GM21717 (cell line): Measurements from ENCODE around the gene NINJ2.

Source experiments
- ATAC-seq: cut with Tn5 transposase; IDR thresholded peaks from one replicate; pipeline ENCODE4 v1.9.1; 2021; ENCODE audit warnings: mild to moderate bottlenecking, moderate library complexity; ENCODE audit not compliant: unreplicated experiment

Gene NINJ2

GRCh38 chr12:536751-537245, 126.4 kb downstream of the NINJ2 start:
- no peak for ATAC-seq

DNA sequence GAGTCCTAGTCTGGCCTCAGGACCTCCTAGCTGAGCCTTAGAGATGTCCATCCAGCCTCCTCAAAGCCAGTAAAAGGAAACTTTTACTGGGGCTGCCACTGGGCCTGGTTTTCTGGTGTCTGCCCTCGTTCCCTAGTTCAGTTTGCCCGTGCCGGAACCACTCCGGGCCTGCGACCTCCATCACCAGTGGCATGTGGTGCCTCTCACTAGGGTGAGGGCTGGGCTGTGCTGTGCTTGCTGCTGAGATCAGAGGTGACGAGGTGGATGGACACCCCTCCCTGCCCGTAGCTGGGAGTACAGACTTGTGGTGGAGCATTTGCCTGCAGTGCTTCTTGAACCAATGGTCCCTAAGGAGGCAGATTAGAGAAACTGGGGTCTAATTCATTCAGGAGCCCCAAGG, 127.8 kb downstream of the NINJ2 start:
- no peak for ATAC-seq

GRCh38 chr12:534216-534615, 129.0 kb downstream of the NINJ2 start:
- ATAC-seq = no peak

DNA sequence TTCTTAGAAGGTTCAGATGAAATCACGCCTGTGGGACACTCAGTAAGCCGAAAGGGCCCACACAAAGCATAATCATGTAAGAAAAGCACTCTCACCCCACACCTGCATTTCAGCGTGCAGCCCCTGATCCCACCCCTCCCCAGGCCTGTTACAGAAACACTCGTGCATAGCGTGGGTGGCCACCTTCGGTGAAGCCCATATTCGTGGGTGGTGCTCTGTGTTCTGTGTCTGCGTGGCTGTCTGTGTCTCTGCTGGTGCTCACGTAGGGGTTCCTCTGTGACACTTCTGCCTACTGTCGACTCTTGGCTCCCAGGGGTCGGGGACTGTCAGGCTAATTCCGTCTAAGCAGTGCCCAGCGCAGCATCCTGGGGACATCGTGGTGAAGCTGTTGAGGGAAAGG, 129.5 kb downstream of the NINJ2 start:
- no peak for ATAC-seq

- ATAC-seq = no peak
These were observed 130.2 kb downstream of the NINJ2 start for GRCh38 chr12:532908-533565.

GRCh38 chr12:531951-532585, 131.2 kb downstream of the NINJ2 start:
- ATAC-seq = no peak

GRCh38 chr12:530821-531220, 132.4 kb downstream of the NINJ2 start:
- ATAC-seq = no peak

DNA sequence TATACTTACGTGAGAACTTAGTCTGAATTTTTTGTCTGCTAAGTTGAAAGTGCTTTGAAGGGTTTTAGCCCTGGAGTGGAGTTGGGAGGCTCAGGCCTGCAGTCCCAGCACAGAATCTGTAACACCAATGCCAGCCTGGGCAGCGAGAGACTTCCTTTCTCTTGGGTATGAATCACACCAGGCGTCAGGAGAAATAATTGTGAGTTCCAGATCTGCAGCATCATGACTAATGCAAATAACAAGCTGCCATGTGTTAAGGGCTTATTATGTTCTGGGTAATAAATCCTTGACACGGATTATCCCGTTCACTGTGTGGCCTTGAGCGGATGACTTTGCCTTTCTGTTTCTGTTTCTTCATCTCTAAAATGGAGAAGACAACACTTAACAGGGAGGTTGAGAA, 132.9 kb downstream of the NINJ2 start:
- ATAC-seq = no peak

DNA sequence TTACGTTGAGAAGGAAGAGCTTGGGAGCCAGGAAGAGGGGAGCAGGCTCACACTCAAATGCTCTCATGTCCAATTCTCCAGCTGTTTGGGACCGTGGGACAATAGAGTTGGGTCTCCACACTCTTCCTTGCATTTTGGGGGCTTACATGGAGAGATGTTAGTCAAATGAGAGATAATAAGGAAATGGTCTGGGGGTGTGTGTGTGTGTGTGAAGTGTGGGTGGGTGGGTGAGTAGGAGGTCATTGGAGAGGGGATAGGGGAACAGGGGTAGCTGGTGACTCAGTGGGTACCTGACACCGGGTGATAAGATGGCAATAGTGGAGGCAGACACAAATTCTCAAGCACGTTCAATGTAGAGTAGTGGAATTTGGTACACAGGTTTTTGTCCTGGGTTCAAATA, 135.5 kb downstream of the NINJ2 start:
- ATAC-seq = no peak

DNA sequence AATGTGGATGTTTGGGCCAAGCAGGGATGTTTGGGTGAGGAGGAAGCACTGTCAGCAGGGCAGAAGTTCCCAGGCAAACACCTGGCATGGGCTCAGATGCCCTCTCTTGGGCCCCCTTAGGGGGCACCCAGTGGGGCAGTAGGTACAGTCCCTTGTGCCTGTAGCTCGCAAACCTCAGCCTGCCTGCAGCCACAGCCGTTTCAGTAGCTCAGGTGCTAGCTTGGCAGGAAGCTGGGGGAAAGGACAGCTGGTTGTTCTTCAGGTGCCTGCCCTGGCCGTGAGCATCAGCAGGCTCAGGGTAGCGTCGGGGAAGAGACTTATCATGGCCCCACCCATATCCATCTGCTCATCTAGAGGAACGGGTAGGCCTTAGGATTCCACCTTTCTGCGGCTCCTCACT, 136.0 kb downstream of the NINJ2 start:
- ATAC-seq = no peak

DNA sequence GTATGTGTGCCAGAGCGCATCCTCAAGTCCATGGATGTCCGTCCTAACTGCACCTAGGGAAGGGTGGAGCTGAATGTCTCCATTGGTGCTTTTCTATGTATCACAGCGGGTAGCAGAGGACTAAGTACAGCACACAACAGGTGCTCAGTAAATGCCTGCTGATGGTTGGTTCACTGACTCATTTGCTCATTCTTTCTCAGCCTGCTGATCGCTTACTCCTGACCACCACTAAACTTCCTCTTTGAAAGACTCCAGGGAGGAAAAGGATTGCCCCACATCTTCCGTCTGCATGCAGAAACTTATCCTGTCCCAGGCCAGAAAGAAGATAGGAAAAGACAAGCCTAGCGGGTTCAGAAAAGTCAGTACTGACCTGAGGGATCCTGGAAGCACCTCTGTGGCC, 137.2 kb downstream of the NINJ2 start:
- no peak for ATAC-seq

DNA sequence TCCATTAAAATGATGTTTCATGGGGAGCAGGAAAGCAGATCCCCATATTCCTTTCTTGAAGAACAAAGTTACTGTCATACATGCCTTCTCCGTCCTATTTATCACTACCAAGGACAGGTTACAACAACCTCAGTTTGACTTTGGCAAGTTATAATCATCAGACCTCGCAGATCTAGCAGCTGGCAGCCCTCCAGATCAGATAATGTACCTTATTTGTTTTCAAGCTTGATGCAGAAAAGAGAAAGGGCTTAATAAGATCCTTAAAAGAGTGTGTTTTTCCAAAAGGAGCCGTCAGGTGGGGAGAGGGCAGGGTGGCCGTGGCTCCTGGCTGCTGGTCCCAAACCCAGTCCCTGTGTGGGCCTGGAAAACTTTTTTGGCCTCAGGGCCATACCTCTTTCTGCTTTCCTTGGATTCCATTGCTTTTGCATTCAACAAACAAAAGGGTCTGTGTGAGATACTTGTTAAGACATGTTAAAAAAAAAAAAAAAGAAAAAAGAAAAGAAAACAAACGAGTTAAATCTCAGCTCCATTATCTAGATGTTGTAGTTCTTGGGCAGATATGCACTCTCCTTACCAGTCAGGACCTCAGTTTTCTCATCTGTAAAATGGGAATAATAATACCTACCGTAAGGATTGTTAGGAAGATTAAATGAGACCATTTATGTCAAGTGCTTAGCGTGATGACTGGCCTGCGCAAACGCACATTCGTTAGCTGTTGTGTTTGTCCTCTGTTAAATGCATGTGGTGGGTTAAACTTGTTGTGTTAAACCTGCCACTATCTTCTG, 138.9 kb downstream of the NINJ2 start:
- ATAC-seq = no peak

DNA sequence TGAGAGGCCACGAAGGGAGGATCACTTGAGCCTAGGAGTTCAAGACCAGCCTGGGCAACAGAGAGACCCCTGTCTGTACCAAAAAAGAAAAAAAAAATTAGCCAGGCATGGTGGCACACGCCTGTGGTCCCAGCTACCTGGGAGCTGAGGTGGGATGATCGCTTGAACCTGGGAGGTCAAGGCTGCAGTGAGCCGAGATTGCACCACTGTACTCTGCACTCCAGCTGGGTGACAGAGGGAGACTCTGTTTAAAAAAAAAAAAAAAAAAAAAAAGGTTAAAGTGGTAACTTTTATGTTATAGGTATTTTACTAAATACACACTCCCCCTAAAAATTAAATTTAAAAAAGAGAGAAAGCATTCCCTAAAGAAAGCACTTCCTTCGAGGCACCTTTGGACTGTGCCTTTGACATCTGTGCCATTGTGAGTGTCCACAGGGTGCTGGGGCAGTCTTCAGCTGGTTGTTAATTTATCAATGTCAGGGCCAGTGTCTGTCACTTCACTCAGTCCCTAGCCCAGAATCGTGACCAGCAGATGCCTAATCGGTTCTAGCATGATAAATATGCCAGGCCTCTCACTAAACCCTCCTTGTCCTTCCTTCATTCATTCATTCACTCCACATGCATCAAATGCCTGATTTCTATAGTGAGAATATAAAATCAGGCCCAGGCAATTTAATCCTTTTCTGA, 140.4 kb downstream of the NINJ2 start:
- ATAC-seq = no peak

DNA sequence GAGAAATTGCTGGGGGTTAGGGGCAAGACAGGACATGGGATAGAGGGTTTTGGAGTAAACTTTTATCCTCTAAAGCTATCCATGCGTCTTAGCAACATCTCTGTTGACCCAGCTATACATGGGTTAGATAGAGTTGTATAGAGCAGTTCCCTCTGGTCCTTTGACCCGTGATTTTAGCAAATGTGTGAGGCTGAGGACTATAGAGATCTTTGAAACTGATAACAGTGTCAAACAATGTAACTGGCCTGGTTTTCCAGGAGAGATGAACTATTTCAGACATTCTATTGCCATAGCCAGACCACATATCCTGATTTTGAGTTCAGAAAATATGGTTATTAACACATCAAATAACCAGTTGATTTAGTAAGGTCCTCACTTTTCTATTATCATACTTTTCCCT, 143.1 kb downstream of the NINJ2 start:
- ATAC-seq = no peak

GRCh38 chr12:517538-517937, 145.7 kb downstream of the NINJ2 start:
- ATAC-seq = no peak
